Measurements from ENCODE around the gene PDXK.

The PDXK gene

DNA sequence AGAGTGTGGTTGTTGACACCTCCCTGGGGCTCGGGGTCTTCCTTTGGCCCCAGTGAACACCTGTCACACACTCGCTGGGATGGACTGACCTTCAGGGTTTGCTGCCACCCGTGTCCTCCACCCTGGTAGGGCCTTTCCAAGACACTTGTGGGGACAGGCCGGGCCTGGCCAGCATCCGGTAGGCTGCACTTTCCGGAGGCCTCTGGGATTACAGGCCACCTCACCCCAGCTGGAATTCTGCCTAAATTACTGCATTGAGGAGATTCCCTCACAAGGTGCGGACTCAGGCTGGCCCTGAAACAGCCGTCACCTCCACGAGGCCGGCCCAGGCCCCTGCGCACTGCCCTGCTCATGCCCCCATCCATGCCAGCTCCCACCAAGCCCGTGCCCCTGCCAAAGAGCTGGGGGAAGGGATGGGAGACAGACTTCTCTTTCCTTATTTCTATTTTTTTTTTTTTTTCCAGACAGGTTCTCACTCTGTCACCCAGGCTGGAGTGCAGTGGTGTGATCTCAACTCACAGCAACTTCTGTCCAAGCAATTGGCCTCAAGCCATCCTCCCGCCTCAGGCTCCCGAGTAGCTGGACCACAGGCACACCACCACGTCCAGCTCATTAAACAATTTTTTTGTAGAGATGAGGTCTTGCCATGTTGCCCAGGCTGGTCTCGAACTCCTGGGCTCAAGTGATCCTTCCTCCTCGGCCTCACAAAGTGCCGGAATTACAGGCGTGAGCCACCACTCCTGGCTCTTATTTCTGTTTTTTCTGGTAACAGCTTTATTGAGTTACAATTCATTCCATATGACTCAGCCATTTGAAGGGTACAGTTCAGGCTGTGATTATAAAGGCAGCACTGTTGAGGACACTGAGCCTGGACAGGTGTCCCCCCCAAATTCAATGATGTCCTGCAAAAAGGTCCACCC is 45.9 kb downstream of the PDXK start:
- no peak for DNase-seq

DNA sequence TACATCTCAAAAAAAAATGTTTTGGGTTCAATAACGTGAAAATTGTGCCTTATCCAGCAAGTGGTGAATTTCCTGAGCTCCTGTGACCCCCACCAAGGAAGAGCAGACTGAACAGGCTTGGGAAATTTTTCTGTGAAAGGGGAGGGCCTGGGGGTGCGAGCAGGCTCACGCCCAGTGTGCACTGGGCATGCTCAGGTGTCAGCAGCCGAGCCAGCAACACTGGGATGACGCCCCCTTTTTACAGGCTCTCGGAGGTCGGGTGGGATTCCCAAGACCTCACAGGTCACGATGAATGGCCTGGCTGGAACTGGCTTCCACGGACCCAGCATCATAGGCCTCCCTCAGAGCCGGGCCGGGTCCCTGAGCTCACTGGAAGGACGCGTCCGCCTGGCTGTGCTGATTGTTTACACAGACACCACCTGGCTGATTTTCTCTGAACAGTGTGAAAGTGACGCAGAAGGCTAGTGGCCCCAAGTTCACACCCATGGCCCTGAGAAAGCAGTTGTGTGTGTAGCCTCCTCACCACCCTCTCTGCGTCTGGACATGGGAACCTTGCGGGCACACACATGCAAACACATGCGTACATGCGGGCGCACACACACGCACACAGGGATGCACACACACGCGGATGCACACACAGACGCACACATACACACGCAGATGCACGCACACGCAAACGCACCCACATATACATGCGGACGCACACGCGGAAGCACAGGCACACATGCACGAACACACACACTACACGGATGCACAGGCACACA is 48.0 kb downstream of the PDXK start:
- no peak for DNase-seq

DNA sequence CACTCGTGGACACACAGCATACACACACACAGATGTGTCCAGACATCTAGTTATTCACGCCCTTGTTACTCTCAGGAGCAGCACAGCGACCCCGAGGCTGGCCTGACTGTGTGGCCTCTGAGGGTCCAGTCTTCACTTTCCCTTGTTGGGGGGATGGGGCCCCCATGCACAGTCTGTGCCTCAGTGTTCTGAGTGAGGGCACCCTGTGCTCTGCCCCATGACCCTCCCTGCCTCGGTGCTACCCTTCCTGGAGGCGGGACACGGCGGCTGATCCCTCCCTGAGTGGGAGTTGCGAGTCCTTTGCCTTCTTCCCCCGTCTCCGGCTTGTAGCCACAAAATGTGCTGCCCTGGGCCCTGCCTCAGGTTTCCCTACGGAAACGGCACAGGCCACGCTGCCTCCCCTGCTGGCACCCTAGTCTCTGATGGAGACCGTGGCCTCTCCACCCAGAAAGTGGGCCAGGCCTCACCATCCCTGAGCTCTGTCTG is 48.6 kb downstream of the PDXK start:
- no peak for DNase-seq

DNA sequence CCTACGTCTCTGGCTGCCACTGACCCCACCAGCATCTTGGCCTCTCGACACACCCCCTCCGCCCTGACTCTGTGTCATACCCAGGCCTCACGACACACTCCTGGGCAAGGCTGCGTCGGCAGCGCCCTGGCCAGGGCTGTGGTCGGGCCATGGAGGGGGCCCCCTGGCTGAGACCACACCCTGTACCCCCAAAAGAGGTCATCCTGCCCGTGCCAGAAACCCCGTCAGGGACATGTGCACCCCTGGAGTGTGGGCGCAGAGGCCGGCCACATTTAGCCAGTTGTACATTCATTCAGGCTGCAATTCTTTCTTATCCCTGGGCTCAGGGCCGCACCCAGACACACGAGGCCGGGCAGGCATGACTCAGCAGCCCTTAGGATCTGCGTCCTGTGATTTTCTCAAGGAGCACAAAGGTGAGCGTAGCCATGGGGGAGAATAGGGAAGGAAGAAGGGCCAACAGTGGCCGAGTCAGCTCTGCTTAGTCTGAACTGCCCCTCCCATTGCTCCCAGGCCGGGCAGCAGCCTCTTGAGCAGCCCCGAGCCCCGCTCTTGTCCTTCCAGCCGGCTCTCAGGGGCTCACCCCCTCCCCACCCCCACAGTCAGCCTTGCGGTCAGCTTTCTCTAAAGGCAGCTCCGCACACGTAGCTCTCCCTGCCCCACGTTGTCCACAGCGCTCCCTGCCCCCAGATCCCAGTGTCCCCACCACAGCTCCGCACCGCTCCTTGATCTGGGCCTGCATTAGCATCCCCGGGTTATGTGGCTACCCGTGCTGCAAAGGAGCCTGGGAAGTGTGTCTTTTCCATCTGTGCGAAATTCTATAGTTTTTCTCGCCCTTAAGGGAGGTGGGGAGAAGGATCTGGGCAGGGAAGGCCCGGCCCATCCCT is 49.3 kb downstream of the PDXK start:
- no peak for DNase-seq

DNA sequence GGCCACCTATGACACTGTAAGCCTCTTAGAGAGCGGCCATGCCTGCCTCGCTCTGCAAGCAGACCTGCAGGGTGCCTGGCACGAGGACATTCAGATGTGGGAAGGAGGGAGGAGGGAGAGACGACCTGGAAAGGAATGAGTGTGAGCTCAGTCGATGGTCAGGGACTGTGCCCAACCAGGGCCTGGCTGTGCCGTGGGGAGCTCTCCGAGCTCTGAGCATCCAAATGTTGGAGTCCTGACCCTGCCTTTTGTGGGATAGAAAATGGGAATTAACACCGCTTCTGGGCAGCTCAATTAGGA is 49.9 kb downstream of the PDXK start:
- DNase-seq, result no peak

DNA sequence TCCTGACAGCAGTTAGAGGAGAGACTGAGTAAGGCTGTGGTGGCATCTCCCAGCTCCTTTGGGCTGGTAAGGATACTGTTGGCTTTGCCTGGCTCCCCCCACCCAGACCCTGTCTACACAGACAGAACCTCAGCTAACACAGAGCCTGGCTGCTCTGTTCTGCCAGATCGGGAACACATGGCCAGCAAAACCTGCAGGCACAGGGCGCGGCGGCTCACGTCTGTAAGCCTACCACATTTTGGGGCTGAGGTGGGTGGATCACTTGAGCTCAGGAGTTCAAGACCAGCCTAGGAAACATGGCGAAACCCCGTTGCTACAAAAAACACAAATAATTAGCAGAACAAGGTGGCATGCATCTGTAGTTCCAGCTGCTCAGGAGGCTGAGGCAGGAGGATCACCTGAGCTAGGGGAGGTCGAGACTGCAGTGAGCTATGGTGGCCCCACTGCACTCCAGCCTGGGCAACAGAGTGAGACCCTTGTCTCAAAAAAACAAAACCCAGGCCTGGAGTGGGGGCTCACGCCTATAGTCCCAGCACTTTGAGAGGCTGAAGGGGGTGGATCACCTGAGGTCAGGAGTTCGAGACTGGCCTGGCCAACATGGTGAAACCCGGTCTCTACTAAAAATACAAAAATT is 50.5 kb downstream of the PDXK start:
- no peak for DNase-seq

DNA sequence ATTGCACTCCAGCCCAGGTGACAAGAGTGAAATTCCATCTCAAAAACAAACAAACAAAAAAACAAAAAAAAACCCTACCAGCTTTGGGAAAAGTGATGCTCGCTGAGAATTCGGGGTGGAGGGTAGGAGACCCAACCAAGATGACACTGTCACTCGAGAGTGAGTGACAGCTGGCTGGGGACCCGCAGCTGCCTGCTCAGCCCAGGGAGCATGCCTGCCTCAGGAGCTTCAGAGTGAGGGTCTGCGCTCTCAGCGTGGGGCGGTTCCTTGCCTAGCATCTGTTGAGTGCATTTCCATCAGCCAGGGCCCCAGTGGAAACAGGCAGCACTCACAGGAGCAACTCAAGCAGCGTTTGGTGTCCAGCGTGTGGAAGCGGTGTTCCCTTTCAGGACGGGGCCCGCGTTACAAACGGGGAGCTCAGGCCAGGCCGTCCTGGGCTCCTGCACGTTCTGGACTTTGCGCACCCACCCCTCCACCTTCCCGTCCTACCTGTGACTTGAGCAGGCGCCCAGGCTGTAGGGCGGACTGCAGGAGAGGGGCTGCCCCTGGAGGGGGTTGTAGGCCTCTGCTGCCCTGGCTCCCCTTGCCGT is 51.2 kb downstream of the PDXK start:
- no peak for DNase-seq

DNA sequence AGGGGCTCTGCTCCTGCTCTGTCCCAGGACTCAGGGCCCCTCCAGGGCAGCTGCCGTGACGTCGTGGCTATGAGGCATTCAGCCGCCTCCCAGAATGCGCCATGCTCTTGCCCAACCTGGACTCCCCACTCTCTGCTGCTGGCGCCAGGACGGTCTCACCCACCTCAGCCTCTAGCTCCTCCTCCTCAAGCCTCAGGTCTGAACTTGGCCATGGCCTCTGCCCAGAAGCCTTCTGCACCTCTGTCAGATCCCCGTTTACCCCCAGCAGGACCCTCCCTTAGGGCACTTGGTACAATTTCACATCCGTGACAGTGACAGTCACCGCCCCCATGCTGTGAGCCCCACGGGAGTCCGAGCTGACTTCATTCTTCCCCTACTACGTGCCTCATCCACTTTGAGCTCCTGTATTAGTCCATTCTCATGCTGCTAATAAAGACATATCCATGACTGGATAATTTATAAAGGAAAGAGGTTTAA is 52.3 kb downstream of the PDXK start:
- no peak for DNase-seq

DNA sequence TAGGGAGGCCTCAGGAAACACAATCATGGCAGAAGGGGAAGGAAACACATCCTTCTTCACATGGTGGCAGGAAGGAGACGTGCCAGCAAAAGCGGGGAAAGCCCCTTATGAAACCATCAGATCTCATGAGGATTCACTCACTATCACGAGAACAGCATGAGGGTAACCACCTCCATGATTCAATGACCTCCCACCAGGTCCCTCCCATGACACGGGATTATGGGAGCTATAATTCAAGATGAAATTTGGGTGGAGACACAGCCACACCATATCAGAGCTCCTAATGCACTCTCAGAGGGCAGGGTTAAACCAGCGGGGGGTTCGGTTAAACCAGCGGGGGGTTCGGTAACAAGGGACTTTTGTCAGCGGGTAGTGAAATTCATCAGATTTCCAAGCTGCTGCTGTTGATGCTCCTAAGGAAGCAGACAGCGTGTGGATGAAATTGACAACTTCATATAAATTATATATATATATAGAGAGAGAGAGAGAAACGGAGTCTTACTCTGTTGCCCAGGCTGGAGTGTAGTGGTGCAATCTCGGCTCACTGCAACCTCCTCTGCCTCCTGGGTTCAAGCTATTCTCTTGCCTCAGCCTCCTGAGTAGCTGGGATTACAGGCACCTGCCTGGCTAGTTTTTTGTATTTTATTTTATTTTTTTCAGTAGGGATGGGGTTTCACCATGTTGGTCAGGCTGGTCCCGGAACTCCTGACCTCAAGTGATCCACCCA is 52.9 kb downstream of the PDXK start:
- no peak for DNase-seq

DNA sequence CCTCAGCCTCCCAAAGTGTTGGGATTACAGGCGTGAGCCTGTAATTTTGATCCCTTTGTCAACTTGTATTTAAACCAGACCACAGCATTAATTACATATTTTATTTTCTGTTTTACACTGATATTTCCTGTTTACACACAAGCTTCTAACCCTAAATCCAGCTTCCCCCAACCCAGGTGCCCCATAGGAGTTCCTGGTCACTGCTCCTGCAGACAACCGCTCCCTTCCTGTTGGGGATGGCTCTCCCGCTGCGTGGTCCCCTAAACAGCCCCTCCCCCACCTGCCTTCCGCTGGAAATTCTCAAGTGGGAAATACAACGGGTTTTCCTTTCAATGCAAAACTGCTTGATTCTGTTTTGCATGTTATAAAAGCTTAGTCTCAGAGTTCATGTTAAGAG is 53.5 kb downstream of the PDXK start:
- DNase-seq, result no peak

DNA sequence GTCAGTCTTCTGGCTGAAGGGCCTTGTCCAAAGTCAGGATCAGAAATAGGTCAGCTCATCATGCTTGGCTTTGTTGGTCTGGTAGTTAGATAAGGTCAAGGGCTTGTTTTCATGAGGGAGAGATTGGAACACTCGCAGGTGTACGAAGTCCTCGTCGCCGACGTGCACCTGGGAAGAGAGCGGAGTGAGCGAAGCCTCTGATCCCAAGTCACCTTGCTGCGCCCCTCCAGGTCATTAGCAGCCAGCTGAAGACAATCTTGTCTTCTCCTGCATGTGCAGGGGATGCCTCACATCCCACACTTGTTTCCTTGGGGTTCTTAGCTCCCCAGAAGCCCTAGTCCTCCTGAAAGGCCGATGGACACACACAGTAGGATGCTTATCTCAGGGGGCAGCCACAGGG is 55.2 kb downstream of the PDXK start:
- DNase-seq, result no peak

DNA sequence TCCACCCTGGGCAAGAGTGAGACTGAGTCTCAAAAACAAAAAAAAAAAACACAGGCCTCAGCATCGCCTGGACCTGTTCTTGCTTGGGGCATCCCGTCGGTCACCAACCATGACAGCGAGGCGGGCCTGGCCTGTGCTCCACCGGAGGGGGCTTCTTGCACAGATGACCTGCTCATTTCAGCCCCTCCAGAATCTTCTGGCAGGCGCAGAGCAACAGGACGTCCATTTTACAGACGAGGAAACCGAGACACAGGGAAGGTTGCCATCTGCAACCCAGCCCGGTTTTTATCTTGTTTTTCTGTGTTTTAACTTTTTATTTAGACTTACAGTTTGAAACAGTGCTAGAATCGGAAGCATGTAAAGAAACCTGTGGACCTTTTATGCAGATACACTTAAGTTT is 56.3 kb downstream of the PDXK start:
- no peak for DNase-seq

DNA sequence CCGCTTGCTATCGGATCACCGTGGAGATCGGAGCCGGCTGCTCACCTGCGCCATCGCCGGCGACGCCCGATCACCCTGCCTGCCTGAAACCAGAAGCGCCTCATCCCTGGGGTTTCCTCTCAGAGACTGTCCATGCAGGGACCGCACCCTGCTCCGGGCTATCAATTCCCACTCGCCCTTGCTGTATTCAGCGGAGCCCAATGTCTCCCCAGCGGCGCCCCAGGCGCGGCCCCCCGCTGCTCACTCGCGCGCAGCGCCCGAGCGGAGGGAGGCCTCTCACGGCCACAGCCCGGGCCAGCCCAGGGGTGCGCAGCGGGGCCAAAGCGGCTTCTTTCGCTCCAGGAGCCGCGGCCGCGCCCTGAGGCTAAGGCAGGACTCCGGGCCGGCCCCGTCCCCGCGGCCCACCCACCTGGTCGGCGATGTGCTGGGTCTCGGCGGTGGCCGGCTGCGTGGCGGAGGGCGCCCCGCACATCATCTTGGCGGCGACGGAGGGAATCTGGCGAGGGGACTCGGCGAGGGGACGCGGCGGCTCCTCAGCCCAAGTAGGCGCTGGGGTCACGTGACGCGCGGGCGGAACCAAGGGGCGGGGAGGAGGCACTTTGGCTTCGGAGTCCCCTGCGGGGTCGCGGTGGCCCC is 57.0 kb downstream of the PDXK start, which contains the start of gene CSTB:
Gene CSTB (minus strand): TSS at position 514 of the 636 bp plus-strand sequence. CDS start 39 bp downstream, at position 475.
- DNase-seq, result peak; percentile 89

DNA sequence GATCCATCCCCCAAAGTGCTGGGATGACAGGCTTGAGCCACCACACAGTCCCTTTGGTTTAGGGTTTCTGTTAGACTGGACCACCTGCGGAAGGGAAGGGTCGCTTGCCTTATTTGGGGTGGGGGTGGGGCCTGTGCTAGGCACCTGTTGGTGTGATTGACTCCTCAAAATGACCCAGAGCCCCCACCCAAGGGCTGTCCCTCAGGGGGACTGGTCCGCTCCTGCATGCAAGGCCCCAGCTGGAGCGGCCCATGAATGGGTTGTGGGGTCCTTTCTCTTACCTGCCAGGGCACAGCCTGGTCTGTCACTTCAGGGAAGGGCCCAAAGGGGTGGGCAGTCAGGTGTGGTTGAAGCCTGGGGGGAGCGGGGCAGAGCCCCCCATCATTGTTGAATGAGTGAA is 59.0 kb downstream of the PDXK start:
- DNase-seq, result no peak

DNA sequence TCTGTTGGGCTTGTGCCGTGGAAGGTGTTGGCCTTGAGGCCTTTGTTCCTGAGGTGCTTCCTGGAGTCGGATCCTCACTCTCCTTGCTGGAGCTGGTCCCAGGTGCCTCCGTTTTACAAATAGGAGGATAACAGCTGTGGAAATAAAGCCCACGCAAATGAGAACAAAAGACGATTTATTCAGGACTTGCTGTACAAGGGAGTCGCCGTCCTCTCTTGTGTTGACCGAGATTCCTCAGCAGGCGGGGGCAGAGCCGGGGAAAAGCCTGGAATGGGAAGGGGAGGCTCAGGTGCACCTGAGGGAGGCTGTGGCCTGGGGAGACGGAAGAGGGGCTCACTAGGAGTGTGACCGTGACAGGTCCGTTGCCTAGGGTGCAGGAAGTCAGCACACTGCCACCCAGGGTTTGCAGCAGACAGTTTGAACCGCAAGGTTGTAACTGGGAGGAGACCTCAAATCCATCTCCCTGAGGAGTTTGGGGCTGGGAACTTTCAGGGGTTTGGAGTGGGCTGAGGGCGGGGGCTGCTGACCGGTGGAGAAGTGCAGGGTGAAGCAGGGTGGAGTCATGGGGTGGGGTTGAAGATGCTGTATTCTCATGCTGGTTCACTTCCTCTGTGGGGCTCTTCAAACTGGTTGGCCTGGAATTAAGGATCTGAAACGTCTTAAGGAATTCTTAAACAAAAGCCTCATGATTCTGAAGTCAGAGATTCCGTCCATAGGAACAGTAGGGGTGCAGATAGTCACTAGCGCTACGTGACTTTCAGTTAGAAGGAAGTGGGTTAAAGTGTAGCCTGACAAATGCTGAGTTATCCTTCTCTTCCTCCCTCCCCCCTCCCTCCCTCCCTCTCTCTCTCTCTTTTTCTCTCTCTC is 59.8 kb downstream of the PDXK start:
- peak; percentile 66 for DNase-seq

DNA sequence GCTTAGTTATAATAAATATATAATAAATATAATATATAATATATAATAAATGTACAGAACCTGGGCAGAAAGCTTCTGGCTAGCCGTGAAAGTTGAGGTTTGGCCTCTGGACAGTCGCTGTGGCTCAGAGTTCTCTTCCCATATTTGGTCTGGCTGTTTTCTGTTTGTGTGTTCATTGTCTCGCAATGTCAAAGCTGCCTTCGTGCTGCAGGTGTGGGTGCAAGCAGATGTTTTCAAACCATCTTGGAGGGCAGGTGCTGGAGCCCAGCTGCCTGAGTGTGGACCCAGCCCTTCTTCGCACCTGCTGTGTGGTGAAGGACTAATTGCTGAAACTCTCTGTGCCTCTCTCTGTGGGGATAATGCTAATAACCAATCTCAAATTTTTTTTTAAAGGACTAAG is 60.7 kb downstream of the PDXK start:
- DNase-seq, result peak; percentile 94

DNA sequence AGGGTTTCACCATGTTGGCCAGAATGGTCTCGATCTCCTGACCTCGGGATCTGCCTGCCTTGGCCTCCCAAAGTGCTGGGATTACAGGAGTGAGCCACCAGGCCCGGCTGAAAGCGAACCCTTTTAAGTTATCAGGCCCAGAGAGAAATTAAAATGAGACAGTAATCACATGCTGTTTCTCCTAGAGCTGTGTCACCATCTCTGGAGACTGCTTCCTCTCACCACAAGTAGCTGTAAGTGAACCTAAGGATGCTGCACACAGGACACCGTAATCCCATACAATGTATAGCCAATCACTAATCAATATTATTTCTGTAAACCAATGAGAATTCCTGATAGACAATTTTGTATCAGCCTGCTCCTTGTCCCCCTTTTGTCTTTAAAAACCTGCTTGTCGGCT is 62.9 kb downstream of the PDXK start:
- DNase-seq, result no peak

DNA sequence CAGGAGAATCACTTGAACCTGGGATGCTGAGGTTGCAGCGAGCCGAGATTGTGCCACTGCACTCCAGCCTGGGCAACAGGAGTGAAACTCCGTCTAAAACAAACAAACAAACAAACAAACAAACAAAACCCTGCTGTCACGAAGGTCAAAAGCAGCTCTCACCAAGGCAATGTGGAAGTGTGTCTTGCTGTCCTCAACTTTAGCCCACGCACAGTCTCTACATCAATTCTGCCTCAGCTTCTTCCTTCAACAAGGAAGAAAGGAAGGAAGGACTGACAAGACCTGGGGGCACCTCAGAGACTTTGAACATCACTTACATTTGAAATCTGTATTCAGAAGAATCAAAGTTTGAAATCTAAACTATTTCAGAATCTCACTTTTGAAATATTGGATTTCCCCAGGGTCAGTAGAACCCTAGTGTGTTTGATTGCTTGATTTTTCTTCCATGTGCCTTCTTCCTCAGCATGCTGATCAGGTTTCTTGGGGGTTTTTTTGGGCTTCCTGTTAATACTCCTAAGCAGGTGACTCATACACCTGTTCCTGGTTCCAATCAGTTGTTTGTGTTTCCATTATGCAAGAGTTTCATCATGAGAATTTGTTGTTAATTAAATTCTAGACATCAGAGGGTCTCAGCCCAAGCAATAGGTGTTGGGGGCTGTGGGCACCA is 63.6 kb downstream of the PDXK start:
- DNase-seq, result no peak

DNA sequence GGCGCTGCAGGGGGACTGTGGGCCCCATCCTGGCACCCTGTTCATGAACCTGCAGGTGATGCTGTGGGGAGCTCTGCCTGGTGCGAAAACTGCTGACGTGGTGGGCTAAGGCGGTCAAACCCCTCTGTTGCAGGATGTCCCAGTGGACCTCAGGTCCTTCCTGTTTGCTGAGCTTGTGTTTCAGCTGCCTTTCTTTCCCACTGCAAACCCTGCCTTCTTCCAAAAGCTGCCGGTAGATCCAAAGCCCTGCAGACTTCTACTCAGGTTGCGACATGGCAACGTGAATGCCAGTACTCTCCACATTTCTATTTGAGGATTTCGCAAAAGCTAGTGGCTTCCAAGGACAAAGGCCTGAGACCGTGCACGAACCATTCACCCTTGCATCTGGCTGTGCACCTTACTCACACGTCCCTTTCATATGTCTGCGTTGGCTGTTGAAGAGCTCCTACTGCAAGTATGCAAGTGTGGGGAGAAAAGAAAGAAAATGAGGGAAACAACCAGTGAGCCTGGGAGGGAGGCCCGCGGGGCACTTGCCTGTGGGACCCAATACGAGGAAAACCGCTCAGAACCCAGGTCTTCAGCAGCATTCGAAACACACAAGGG is 64.3 kb downstream of the PDXK start:
- peak; percentile 90 for DNase-seq

Measured in RPMI8226 (cell line).